Naive thymus-derived CD4-positive, alpha-beta T cell (primary cell): ENCODE results near the gene RLF. TPM values are rescaled to one million over a fixed set of nuclear protein-coding genes. Genes with fewer than 3 reads are reported as not detected.

ENCODE experiments used
- ATAC-seq: fragments of 150-1000 bp; cut with Tn5 transposase; 2 replicates; pipeline ENCODE4 v1.10.0; 2021; ENCODE audit warnings: mild to moderate bottlenecking, moderate library complexity
- CTCF ChIA-PET: fragments of 350-600 bp; sonication (Branson Sonifier 250); formaldehyde crosslinking; loops from one replicate; lab custom pipeline; 2021; ENCODE audit warnings: antibody characterized with exemption; lab: Charles Lee
- POLR2A ChIA-PET: fragments of 350-600 bp; sonication (Branson Sonifier 250); formaldehyde crosslinking; loops from one replicate; lab custom pipeline; 2021; ENCODE audit warnings: antibody characterized with exemption, inconsistent platforms; lab: Charles Lee
- DNase-seq, 9 donors: peaks; one replicate each; pipeline versions ENCODE4 v3.0.0 to v3.0.0-alpha.2; 2020 to 2022; ENCODE audit warnings: mixed read lengths in 1 of 9
- H3K27ac ChIP-seq: one replicate; pipeline ENCODE4 v1.7.0; 2013; ENCODE audit warnings: mild to moderate bottlenecking, low read depth, low read length, moderate library complexity
- H3K27me3 ChIP-seq, 2 donors: one replicate each; pipeline ENCODE4 v1.7.0; 2013; ENCODE audit warnings: low read length in 2 of 2, mild to moderate bottlenecking in 2 of 2, moderate library complexity in 2 of 2; ENCODE audit not compliant: control insufficient read depth in 2 of 2, insufficient read depth in 2 of 2
- H3K36me3 ChIP-seq, 3 experiments: 1 replicate in 2 of 3; 2 replicates in 1 of 3; pipeline ENCODE4 v1.7.0; 2013; ENCODE audit warnings: low read length in 3 of 3, mild to moderate bottlenecking in 3 of 3, moderate library complexity in 1 of 3; ENCODE audit not compliant: insufficient read depth in 3 of 3, control insufficient read depth in 2 of 3
- H3K4me1 ChIP-seq, 2 donors: one replicate each; pipeline ENCODE4 v1.7.0; 2013; ENCODE audit warnings: low read length in 2 of 2, mild to moderate bottlenecking in 2 of 2, moderate library complexity in 1 of 2; ENCODE audit not compliant: control insufficient read depth in 2 of 2, insufficient read depth in 2 of 2
- H3K4me3 ChIP-seq: 2 replicates; pipeline ENCODE4 v1.7.0; 2013; ENCODE audit warnings: mild to moderate bottlenecking, low read length
- H3K9me3 ChIP-seq, 3 experiments: 1 replicate in 2 of 3; 2 replicates in 1 of 3; pipeline ENCODE4 v1.7.0; 2013; ENCODE audit warnings: low read length in 3 of 3; ENCODE audit not compliant: control insufficient read depth in 2 of 3
- H3K27ac Mint-ChIP-seq, 9 donors: one replicate each; pipeline ENCODE4 v1.8.0; 2020 to 2022; ENCODE audit warnings: mixed read lengths in 9 of 9, mild to moderate bottlenecking in 8 of 9, moderate library complexity in 5 of 9, inconsistent platforms in 2 of 9
- H3K27me3 Mint-ChIP-seq, 5 donors: one replicate each; pipeline ENCODE4 v1.8.0; 2021 to 2022; ENCODE audit warnings: mixed read lengths in 5 of 5, mild to moderate bottlenecking in 1 of 5
- H3K36me3 Mint-ChIP-seq, 5 donors: one replicate each; pipeline ENCODE4 v1.8.0; 2020 to 2022; ENCODE audit warnings: mixed read lengths in 5 of 5, mild to moderate bottlenecking in 3 of 5, inconsistent platforms in 1 of 5
- H3K4me1 Mint-ChIP-seq, 7 donors: one replicate each; pipeline ENCODE4 v1.8.0; 2020 to 2022; ENCODE audit warnings: mixed read lengths in 7 of 7, mild to moderate bottlenecking in 3 of 7, inconsistent platforms in 1 of 7
- H3K4me3 Mint-ChIP-seq, 10 donors: one replicate each; pipeline ENCODE4 v1.8.0; 2020 to 2022; ENCODE audit warnings: mild to moderate bottlenecking in 10 of 10, mixed read lengths in 10 of 10, moderate library complexity in 6 of 10, inconsistent platforms in 2 of 10
- H3K9me3 Mint-ChIP-seq, 11 donors: one replicate each; pipeline ENCODE4 v1.8.0; 2020 to 2022; ENCODE audit warnings: mixed read lengths in 11 of 11, mild to moderate bottlenecking in 4 of 11, inconsistent platforms in 1 of 11, moderate library complexity in 1 of 11
- intact Hi-C, 2 donors: fragments of 100-400 bp; cut with micrococcal nuclease; formaldehyde crosslinking; loops; one replicate each; pipeline ENCODE4 v1.15.1; 2023
- polyA plus RNA-seq, 2 donors: library from polyadenylated mRNA; unstranded; fragments of 300-500 nt; fragmentation: Illumina TruSeq; gene quantifications; one replicate each; pipeline ENCODE4 v1.2.3, GENCODE V29; 2021
- total RNA-seq, 6 experiments: library from RNA in 5 of 6; stranded (reverse) in 5 of 6; gene quantifications; 1 replicate in 5 of 6; 2 replicates in 1 of 6; pipeline ENCODE4 v1.2.3 and lab custom pipeline; 2021 to 2026

RLF gene
- total and polyA plus RNA-seq, 7 experiments from 2014 or later = 9.9 to 28.6 (median 21.3) TPM

GRCh38 chr1:40245686-40246085 lies 84.5 kb downstream of the RLF start:
- DNase-seq (no peak), ATAC-seq (no peak)
- no peak overlapping the region for H3K27ac ChIP-seq
- CTCF ChIA-PET = no interaction called here
- Mint-ChIP-seq H3K4me1 (peaks cover 7 to 34% (median 16%) of the 10 kb centered on the region in 7 donors), H3K4me3 (no peak overlapping the region), H3K27ac (no peak overlapping the region), H3K27me3 (no peaks in the 10 kb centered on the region), H3K36me3 (peaks cover 0 to 4% (median 0%) of the 10 kb centered on the region in 5 donors), H3K9me3 (no peaks in the 10 kb centered on the region)
- H3K4me1 ChIP-seq = peaks cover 12 to 14% of the 10 kb centered on the region in 2 donors
- H3K27me3 ChIP-seq = no peaks in the 10 kb centered on the region
- POLR2A ChIA-PET = no interaction called here
- H3K36me3 ChIP-seq = no peaks in the 10 kb centered on the region
- H3K9me3 ChIP-seq = no peaks in the 10 kb centered on the region
- intact Hi-C loops = no loop called here
- H3K4me3 ChIP-seq = no peak overlapping the region

- Mint-ChIP-seq H3K36me3 (peaks cover 0 to 1% (median 0%) of the 10 kb centered on the region in 5 donors), H3K9me3 (no peaks in the 10 kb centered on the region), H3K4me1 (peaks cover 0 to 30% (median 4%) of the 10 kb centered on the region in 7 donors), H3K4me3 (no peak within 1 kb of the TSS), H3K27ac (no peak within 1 kb of the TSS), H3K27me3 (no peaks in the 10 kb centered on the region)
- ChIA-PET CTCF (no interaction called here), POLR2A (no interaction called here)
- DNase-seq (no peak), ATAC-seq (no peak)
- Histone ChIP-seq H3K4me3 (no peak within 1 kb of the TSS), H3K4me1 (no peaks in the 10 kb centered on the region), H3K27ac (no peak within 1 kb of the TSS), H3K9me3 (no peaks in the 10 kb centered on the region), H3K27me3 (no peaks in the 10 kb centered on the region), H3K36me3 (no peaks in the 10 kb centered on the region)
- intact Hi-C loops = no loop called here
These were observed 86.5 kb downstream of the RLF start, which contains the start of gene TMCO2 for GRCh38 chr1:40247655-40248054. TSS of gene TMCO2 (plus strand) at chr1:40247937. CDS start at chr1:40247994, 57 bp downstream.

GRCh38 chr1:40248412-40248811 lies 87.2 kb downstream of the RLF start:
- Histone ChIP-seq H3K36me3 (no peaks in the 10 kb centered on the region), H3K27ac (no peak overlapping the region), H3K9me3 (no peaks in the 10 kb centered on the region), H3K27me3 (no peaks in the 10 kb centered on the region), H3K4me3 (no peak overlapping the region), H3K4me1 (no peaks in the 10 kb centered on the region)
- ATAC-seq = no peak
- no peaks in the 10 kb centered on the region for H3K9me3 Mint-ChIP-seq
- no peak for DNase-seq
- no peak overlapping the region for H3K4me3 Mint-ChIP-seq
- no peaks in the 10 kb centered on the region for H3K27me3 Mint-ChIP-seq
- ChIA-PET POLR2A (interaction anchor here (0.6 kb wide), 1 partner anchor 284 kb away, joined by 3 read pairs; no protein-coding TSS in a partner anchor), CTCF (no interaction called here)
- peaks cover 0 to 30% (median 6%) of the 10 kb centered on the region in 7 donors for H3K4me1 Mint-ChIP-seq
- no peak overlapping the region for H3K27ac Mint-ChIP-seq
- peaks cover 0 to 3% (median 0%) of the 10 kb centered on the region in 5 donors for H3K36me3 Mint-ChIP-seq
- intact Hi-C loops = no loop called here

GRCh38 chr1:40251456-40251855 lies 90.3 kb downstream of the RLF start:
- CTCF ChIA-PET = interaction anchor here (0.6 kb wide), 1 partner anchor 90 kb away, joined by 3 read pairs; no protein-coding TSS in a partner anchor
- ATAC-seq (no peak), DNase-seq (no peak)
- Histone ChIP-seq H3K9me3 (no peaks in the 10 kb centered on the region), H3K4me3 (no peak overlapping the region), H3K4me1 (peaks cover 2 to 3% of the 10 kb centered on the region in 2 donors), H3K36me3 (no peaks in the 10 kb centered on the region), H3K27me3 (no peaks in the 10 kb centered on the region), H3K27ac (no peak overlapping the region)
- POLR2A ChIA-PET = no interaction called here
- Mint-ChIP-seq H3K4me1 (peaks cover 14 to 29% (median 21%) of the 10 kb centered on the region in 7 donors), H3K27me3 (no peaks in the 10 kb centered on the region), H3K4me3 (no peak overlapping the region), H3K9me3 (no peaks in the 10 kb centered on the region), H3K36me3 (peaks cover 0 to 8% (median 0%) of the 10 kb centered on the region in 5 donors), H3K27ac (peak overlapping the region in 1 of 9 donors; percentile 9)
- intact Hi-C loops = loop anchor here in 1 of 2 donors (10.0 kb wide), 1 partner anchor 443 kb away; the partner anchor contains the start of gene NFYC

GRCh38 chr1:40252601-40253000 lies 91.4 kb downstream of the RLF start:
- POLR2A ChIA-PET = no interaction called here
- ATAC-seq (no peak), DNase-seq (no peak)
- Mint-ChIP-seq H3K27ac (peak overlapping the region in 1 of 9 donors; percentile 26), H3K36me3 (peaks cover 0 to 9% (median 0%) of the 10 kb centered on the region in 5 donors), H3K4me3 (no peak overlapping the region), H3K4me1 (peaks cover 14 to 33% (median 25%) of the 10 kb centered on the region in 7 donors), H3K9me3 (no peaks in the 10 kb centered on the region), H3K27me3 (peaks cover 0 to under 1% (median 0%) of the 10 kb centered on the region in 5 donors)
- H3K4me3 ChIP-seq = no peak overlapping the region
- H3K9me3 ChIP-seq = no peaks in the 10 kb centered on the region
- peaks cover 8 to 10% of the 10 kb centered on the region in 2 donors for H3K4me1 ChIP-seq
- no peak overlapping the region for H3K27ac ChIP-seq
- CTCF ChIA-PET = no interaction called here
- H3K36me3 ChIP-seq = no peaks in the 10 kb centered on the region
- no peaks in the 10 kb centered on the region for H3K27me3 ChIP-seq
- intact Hi-C loops = loop anchor here in 1 of 2 donors (10.0 kb wide), 1 partner anchor 442 kb away; the partner anchor contains the start of gene NFYC

- peaks cover 14% of the 10 kb centered on the region in 2 donors for H3K4me1 ChIP-seq
- Mint-ChIP-seq H3K4me1 (peaks cover 24 to 45% (median 40%) of the 10 kb centered on the region in 7 donors), H3K27ac (peak overlapping the region in 2 of 9 donors; percentile 21 to 100), H3K27me3 (peaks cover 0 to 4% (median 0%) of the 10 kb centered on the region in 5 donors), H3K9me3 (no peaks in the 10 kb centered on the region), H3K4me3 (peak overlapping the region in 1 of 10 donors; percentile 71), H3K36me3 (peaks cover 0 to 11% (median 3%) of the 10 kb centered on the region in 5 donors)
- no peak overlapping the region for H3K27ac ChIP-seq
- no peaks in the 10 kb centered on the region for H3K27me3 ChIP-seq
- ATAC-seq (no peak), DNase-seq (no peak)
- intact Hi-C loops = loop anchor here (5.0 to 10.0 kb wide), 7 partner anchors 33 to 607 kb away; partner anchors contain the start of genes CITED4 (in 1 of the 2), NFYC (in 1 of the 2), PPIE (in 1 of the 2) and SMAP2 (in 1 of the 2)
- H3K36me3 ChIP-seq = no peaks in the 10 kb centered on the region
- no peak overlapping the region for H3K4me3 ChIP-seq
- ChIA-PET CTCF (interaction anchor here (1.0 kb wide), 1 partner anchor 169 kb away, joined by 3 read pairs; no protein-coding TSS in a partner anchor), POLR2A (interaction anchor here (0.6 kb wide), 1 partner anchor 207 kb away, joined by 3 read pairs; no protein-coding TSS in a partner anchor)
- H3K9me3 ChIP-seq = no peaks in the 10 kb centered on the region
These were observed 94.0 kb downstream of the RLF start for GRCh38 chr1:40255231-40255630.
